PC-9 (cell line): ENCODE measurements around the gene KIFC3.

Experiments
- EZH2 ChIP-seq: fragments of 200-600 bp; sonication (generic); IDR thresholded peaks from 2 replicates; pipeline ENCODE4 v1.8.0; 2017; ENCODE audit warnings: antibody characterized with exemption, low read depth
- TF ChIP-seq, protein P1 (sequence below): fragments of 200-600 bp; sonication (generic); conservative IDR thresholded peaks from 2 replicates; pipeline ENCODE4 v1.6.1; 2017; ENCODE audit warnings: mixed run types, antibody characterized with exemption, mild to moderate bottlenecking, moderate library complexity

DNA sequence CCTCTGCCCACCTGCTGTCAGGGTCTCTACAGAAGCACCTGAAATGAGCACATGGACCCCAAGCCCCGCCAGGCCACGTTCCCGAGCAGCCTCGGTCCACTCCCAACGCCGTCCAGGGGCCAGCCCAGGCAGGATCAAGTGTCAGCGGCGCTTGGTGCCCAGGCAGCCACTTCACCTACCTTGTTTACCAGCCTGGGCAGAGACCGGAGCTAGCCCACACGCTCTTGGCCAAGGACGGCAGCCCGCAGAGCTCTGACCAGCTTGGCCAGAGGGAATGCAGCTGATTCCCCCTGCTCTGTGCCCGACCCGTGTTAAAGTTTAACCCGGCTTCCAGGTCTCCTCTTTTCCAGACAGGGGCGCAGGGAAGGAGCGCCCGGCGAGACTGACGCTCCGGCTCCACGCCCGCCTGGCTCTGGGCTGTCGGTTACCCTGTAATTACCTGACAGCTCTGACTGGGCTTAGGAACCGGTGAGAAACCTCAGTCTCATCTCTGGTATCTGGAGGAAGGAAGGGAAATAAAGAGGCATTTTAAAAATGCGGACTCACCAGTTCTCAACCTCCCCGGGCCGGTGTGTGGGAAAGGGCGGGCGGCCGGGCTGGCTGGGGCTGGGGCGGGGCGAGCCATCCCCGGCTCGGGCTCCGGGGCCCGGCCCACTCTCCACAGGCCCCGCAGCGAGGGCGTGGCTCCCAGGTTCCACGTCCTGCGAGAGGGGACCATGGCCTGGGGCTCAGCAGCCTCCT, 4.6 kb downstream of the KIFC3 start:
- TF ChIP-seq, protein P1, sequence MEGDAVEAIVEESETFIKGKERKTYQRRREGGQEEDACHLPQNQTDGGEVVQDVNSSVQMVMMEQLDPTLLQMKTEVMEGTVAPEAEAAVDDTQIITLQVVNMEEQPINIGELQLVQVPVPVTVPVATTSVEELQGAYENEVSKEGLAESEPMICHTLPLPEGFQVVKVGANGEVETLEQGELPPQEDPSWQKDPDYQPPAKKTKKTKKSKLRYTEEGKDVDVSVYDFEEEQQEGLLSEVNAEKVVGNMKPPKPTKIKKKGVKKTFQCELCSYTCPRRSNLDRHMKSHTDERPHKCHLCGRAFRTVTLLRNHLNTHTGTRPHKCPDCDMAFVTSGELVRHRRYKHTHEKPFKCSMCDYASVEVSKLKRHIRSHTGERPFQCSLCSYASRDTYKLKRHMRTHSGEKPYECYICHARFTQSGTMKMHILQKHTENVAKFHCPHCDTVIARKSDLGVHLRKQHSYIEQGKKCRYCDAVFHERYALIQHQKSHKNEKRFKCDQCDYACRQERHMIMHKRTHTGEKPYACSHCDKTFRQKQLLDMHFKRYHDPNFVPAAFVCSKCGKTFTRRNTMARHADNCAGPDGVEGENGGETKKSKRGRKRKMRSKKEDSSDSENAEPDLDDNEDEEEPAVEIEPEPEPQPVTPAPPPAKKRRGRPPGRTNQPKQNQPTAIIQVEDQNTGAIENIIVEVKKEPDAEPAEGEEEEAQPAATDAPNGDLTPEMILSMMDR, result no peak
- no peak for TF ChIP-seq EZH2
